DLD1 (cell line): Measurements from ENCODE around the gene CRTAC1.
"Not testable (repeated sequence)": the region's sequence is repeated elsewhere in the genome, so short reads cannot be mapped to it uniquely, and the experiment has no call there.

ENCODE experiments used
- in situ Hi-C: cut with HindIII; loops from 2 replicates; pipeline ENCODE4 v1.10.0; 2017; ENCODE audit warnings: low sequenced_read_pairs

The CRTAC1 gene

GRCh38 chr10:97849103-97849686 lies 181.2 kb downstream of the CRTAC1 start:
- in situ Hi-C loops, result no loop called here

GRCh38 chr10:97844678-97845077 lies 185.7 kb downstream of the CRTAC1 start:
- in situ Hi-C loops, result no loop called here

- in situ Hi-C loops, result not testable (repeated sequence)
These were observed 186.4 kb downstream of the CRTAC1 start for GRCh38 chr10:97843972-97844371.

GRCh38 chr10:97843281-97843671 lies 187.1 kb downstream of the CRTAC1 start:
- in situ Hi-C loops, result no loop called here

- in situ Hi-C loops, result no loop called here
These were observed 187.7 kb downstream of the CRTAC1 start for GRCh38 chr10:97842656-97843280.

- in situ Hi-C loops, result not testable (repeated sequence)
These were observed 188.3 kb downstream of the CRTAC1 start for GRCh38 chr10:97842114-97842513.

GRCh38 chr10:97841166-97841565 lies 189.3 kb downstream of the CRTAC1 start:
- in situ Hi-C loops, result not testable (repeated sequence)

GRCh38 chr10:97838091-97838490 lies 192.3 kb downstream of the CRTAC1 start:
- in situ Hi-C loops, result no loop called here

- in situ Hi-C loops, result no loop called here
These were observed 194.0 kb downstream of the CRTAC1 start for GRCh38 chr10:97836446-97836845.

GRCh38 chr10:97831259-97831658 lies 199.2 kb downstream of the CRTAC1 start:
- in situ Hi-C loops, result no loop called here

GRCh38 chr10:97830064-97830463 lies 200.4 kb downstream of the CRTAC1 start:
- in situ Hi-C loops, result no loop called here

- in situ Hi-C loops, result no loop called here
These were observed 201.7 kb downstream of the CRTAC1 start for GRCh38 chr10:97828721-97829120.

GRCh38 chr10:97827702-97828291 lies 202.6 kb downstream of the CRTAC1 start:
- in situ Hi-C loops, result no loop called here

GRCh38 chr10:97826892-97827291 lies 203.5 kb downstream of the CRTAC1 start:
- in situ Hi-C loops, result no loop called here

- in situ Hi-C loops, result no loop called here
These were observed 205.2 kb downstream of the CRTAC1 start for GRCh38 chr10:97825020-97825760.

- in situ Hi-C loops, result no loop called here
These were observed 206.7 kb downstream of the CRTAC1 start for GRCh38 chr10:97823734-97824133.

- in situ Hi-C loops, result no loop called here
These were observed 208.1 kb downstream of the CRTAC1 start for GRCh38 chr10:97822261-97822687.

- in situ Hi-C loops, result no loop called here
These were observed 208.9 kb downstream of the CRTAC1 start for GRCh38 chr10:97821308-97822038.

- in situ Hi-C loops, result no loop called here
These were observed 210.2 kb downstream of the CRTAC1 start for GRCh38 chr10:97820096-97820704.

GRCh38 chr10:97818572-97818971 lies 211.8 kb downstream of the CRTAC1 start:
- in situ Hi-C loops, result no loop called here

GRCh38 chr10:97816609-97817008 lies 213.8 kb downstream of the CRTAC1 start:
- in situ Hi-C loops, result no loop called here
